OCI-LY7 (cell line): ENCODE results near the gene COL28A1.

Experiments
- EZH2phosphoT487 ChIP-seq: fragments of 200-600 bp; sonication (generic); IDR thresholded peaks from 2 replicates; pipeline ENCODE4 v1.6.1; 2018; ENCODE audit warnings: low read depth, borderline replicate concordance, mild to moderate bottlenecking, mixed run types, antibody characterized with exemption, low read length, moderate library complexity, mixed read lengths
- TF ChIP-seq, protein P1 (sequence below): fragments of 200-600 bp; sonication (generic); conservative IDR thresholded peaks from 2 replicates; pipeline ENCODE4 v1.5.1; 2014; ENCODE audit warnings: mild to moderate bottlenecking, antibody characterized with exemption, low read length, moderate library complexity, mixed read lengths

- TF ChIP-seq, protein P1, sequence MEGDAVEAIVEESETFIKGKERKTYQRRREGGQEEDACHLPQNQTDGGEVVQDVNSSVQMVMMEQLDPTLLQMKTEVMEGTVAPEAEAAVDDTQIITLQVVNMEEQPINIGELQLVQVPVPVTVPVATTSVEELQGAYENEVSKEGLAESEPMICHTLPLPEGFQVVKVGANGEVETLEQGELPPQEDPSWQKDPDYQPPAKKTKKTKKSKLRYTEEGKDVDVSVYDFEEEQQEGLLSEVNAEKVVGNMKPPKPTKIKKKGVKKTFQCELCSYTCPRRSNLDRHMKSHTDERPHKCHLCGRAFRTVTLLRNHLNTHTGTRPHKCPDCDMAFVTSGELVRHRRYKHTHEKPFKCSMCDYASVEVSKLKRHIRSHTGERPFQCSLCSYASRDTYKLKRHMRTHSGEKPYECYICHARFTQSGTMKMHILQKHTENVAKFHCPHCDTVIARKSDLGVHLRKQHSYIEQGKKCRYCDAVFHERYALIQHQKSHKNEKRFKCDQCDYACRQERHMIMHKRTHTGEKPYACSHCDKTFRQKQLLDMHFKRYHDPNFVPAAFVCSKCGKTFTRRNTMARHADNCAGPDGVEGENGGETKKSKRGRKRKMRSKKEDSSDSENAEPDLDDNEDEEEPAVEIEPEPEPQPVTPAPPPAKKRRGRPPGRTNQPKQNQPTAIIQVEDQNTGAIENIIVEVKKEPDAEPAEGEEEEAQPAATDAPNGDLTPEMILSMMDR: no peak
- TF ChIP-seq EZH2phosphoT487: no peak
Measured at GRCh38 chr7:7351832-7352231, 183.8 kb downstream of the COL28A1 start.
